DND-41 (cell line): ENCODE measurements around the gene ALX1.

Experiments
- CTCF ChIP-seq: IDR thresholded peaks from 2 replicates; pipeline ENCODE4 v1.5.1; 2012; ENCODE audit warnings: borderline replicate concordance, low read length, moderate library complexity, mild to moderate bottlenecking; ENCODE audit not compliant: poor library complexity, severe bottlenecking; ENCODE audit errors: extremely low read depth
- EZH2 ChIP-seq: IDR thresholded peaks from 3 replicates; pipeline ENCODE4 v1.6.1; 2012; ENCODE audit warnings: borderline replicate concordance, low read depth, mild to moderate bottlenecking, moderate library complexity, low read length, inconsistent platforms; ENCODE audit not compliant: severe bottlenecking

GRCh38 chr12:85275374-85275773 is 4.6 kb upstream of the ALX1 start:
- TF ChIP-seq CTCF (no peak), EZH2 (no peak)
